GM23338 (cell line): Measurements from ENCODE around the gene CBFA2T2. TPM values are rescaled to one million over a fixed set of nuclear protein-coding genes. Genes with fewer than 3 reads are reported as not detected.

ENCODE experiments used
- ATAC-seq: fragments of 200-7000 bp; cut with Tn5 transposase; 3 replicates; pipeline ENCODE4 v1.9.1; 2020
- DNase-seq: peaks from one replicate; pipeline ENCODE4 v3.0.0-alpha.2; 2015; ENCODE audit warnings: low spot score
- H2AFZ ChIP-seq: fragments of 200-600 bp; sonication (generic); 2 replicates; pipeline ENCODE4 v1.8.0; 2016; ENCODE audit warnings: antibody characterized with exemption, mild to moderate bottlenecking, moderate library complexity
- H3F3A ChIP-seq: fragments of 200-600 bp; sonication (generic); replicated peaks from 2 replicates; pipeline ENCODE4 v1.8.0; 2017; ENCODE audit warnings: antibody characterized with exemption, mixed run types, low read depth
- H3K27ac ChIP-seq: fragments of 200-600 bp; sonication (generic); 2 replicates; pipeline ENCODE4 v1.6.1; 2016; ENCODE audit warnings: low read depth
- H3K27me3 ChIP-seq: fragments of 200-600 bp; sonication (generic); 2 replicates; pipeline ENCODE4 v1.8.0; 2016; ENCODE audit warnings: mild to moderate bottlenecking, mixed run types, moderate library complexity; ENCODE audit not compliant: insufficient read depth
- H3K36me3 ChIP-seq: fragments of 200-600 bp; sonication (generic); 2 replicates; pipeline ENCODE4 v1.8.0; 2016; ENCODE audit warnings: mild to moderate bottlenecking; ENCODE audit not compliant: insufficient read depth
- H3K4me1 ChIP-seq: fragments of 200-600 bp; sonication (generic); 2 replicates; pipeline ENCODE4 v1.8.0; 2016; ENCODE audit warnings: mild to moderate bottlenecking, moderate library complexity; ENCODE audit not compliant: insufficient read depth
- H3K4me2 ChIP-seq: fragments of 200-600 bp; sonication (generic); 2 replicates; pipeline ENCODE4 v1.7.1; 2017; ENCODE audit warnings: mixed run types
- H3K4me3 ChIP-seq: fragments of 200-600 bp; sonication (generic); 2 replicates; pipeline ENCODE4 v1.6.1; 2016; ENCODE audit warnings: mixed run types
- H3K79me2 ChIP-seq: fragments of 200-600 bp; sonication (generic); replicated peaks from 2 replicates; pipeline ENCODE4 v1.8.0; 2017; ENCODE audit warnings: mild to moderate bottlenecking; ENCODE audit not compliant: insufficient read depth
- H3K9me2 ChIP-seq: fragments of 200-600 bp; sonication (generic); 2 replicates; pipeline ENCODE4 v1.8.0; 2017; ENCODE audit not compliant: insufficient read depth
- H4K20me1 ChIP-seq: fragments of 200-600 bp; sonication (generic); replicated peaks from 2 replicates; pipeline ENCODE4 v1.8.0; 2017; ENCODE audit warnings: mild to moderate bottlenecking; ENCODE audit not compliant: insufficient read depth
- H3K27ac Mint-ChIP-seq: 2 replicates; pipeline ENCODE4 v1.8.0; 2020; ENCODE audit warnings: inconsistent platforms, mild to moderate bottlenecking, moderate library complexity, mixed read lengths
- H3K27me3 Mint-ChIP-seq: 3 replicates; pipeline ENCODE4 v1.8.0; 2022; ENCODE audit warnings: low read depth, mild to moderate bottlenecking, moderate library complexity, mixed read lengths, inconsistent platforms; ENCODE audit not compliant: insufficient read depth, poor library complexity
- H3K36me3 Mint-ChIP-seq: 3 replicates; pipeline ENCODE4 v1.8.0; 2021; ENCODE audit warnings: low read depth, mild to moderate bottlenecking, inconsistent platforms, moderate library complexity, mixed read lengths
- H3K4me1 Mint-ChIP-seq: 3 replicates; pipeline ENCODE4 v1.8.0; 2020; ENCODE audit warnings: mild to moderate bottlenecking, inconsistent platforms, mixed read lengths
- H3K4me3 Mint-ChIP-seq: 3 replicates; pipeline ENCODE4 v1.8.0; 2021; ENCODE audit warnings: moderate library complexity, mild to moderate bottlenecking, inconsistent platforms, mixed read lengths
- H3K9me3 Mint-ChIP-seq: 3 replicates; pipeline ENCODE4 v1.8.0; 2020; ENCODE audit warnings: moderate library complexity, mild to moderate bottlenecking, inconsistent platforms, mixed read lengths
- CREB1 ChIP-seq: fragments of 250-450 bp; sonication (Bioruptor Pico); IDR thresholded peaks from 2 replicates; pipeline ENCODE4 v1.5.0; 2020; ENCODE audit warnings: low read depth, mild to moderate bottlenecking, moderate library complexity
- EZH2phosphoT487 ChIP-seq: fragments of 200-600 bp; sonication (generic); IDR thresholded peaks from one replicate; pipeline ENCODE4 v1.8.1; 2018; ENCODE audit warnings: antibody characterized with exemption; ENCODE audit not compliant: unreplicated experiment
- JUNB ChIP-seq: IDR thresholded peaks from one replicate; pipeline ENCODE4 v1.6.1; 2016; ENCODE audit warnings: antibody characterized with exemption; ENCODE audit not compliant: unreplicated experiment
- NANOG ChIP-seq: IDR thresholded peaks from 2 replicates; pipeline ENCODE4 v1.6.1; 2016; ENCODE audit warnings: antibody characterized with exemption, borderline replicate concordance
- POLR2AphosphoS5 ChIP-seq: IDR thresholded peaks from 2 replicates; pipeline ENCODE4 v1.6.1; 2016; ENCODE audit warnings: antibody characterized with exemption, low read depth
- STAT1 ChIP-seq: IDR thresholded peaks from one replicate; pipeline ENCODE4 v1.6.1; 2016; ENCODE audit warnings: antibody characterized with exemption; ENCODE audit not compliant: unreplicated experiment
- ZNF114 ChIP-seq: fragments of 250-450 bp; sonication (Bioruptor Pico); IDR thresholded peaks from 2 replicates; pipeline ENCODE4 v1.5.0; 2020; ENCODE audit warnings: mild to moderate bottlenecking, moderate library complexity
- ZNF331 ChIP-seq: fragments of 250-450 bp; sonication (Bioruptor Pico); IDR thresholded peaks from 2 replicates; pipeline ENCODE4 v1.5.0; 2020; ENCODE audit warnings: low read depth, mild to moderate bottlenecking, moderate library complexity
- polyA plus RNA-seq: library from polyadenylated mRNA; unstranded; fragments of >200 nt; fragmentation: Nextera tagmentation; extraction: Ambion mirVana; gene quantifications from 2 replicates; pipeline ENCODE4 v1.2.1, GENCODE V29; 2016
- total RNA-seq: library from RNA; depleted of rRNA; stranded (reverse); fragments of >200 nt; shearing (Covaris generic); gene quantifications from 2 replicates; pipeline ENCODE4 v1.2.3, GENCODE V29; 2014
- TF ChIP-seq, protein P1 (sequence below): fragments of 250-450 bp; sonication (Bioruptor Pico); IDR thresholded peaks from 2 replicates; pipeline ENCODE4 v1.5.0; 2020; ENCODE audit warnings: mild to moderate bottlenecking, moderate library complexity
- TF ChIP-seq, protein P2 (sequence below): IDR thresholded peaks from 2 replicates; pipeline ENCODE4 v1.6.1; 2016; ENCODE audit warnings: antibody characterized with exemption
- TF ChIP-seq, protein P3 (sequence below): IDR thresholded peaks from one replicate; pipeline ENCODE4 v1.6.1; 2018; ENCODE audit warnings: antibody characterized with exemption; ENCODE audit not compliant: unreplicated experiment

CBFA2T2 gene
- total and polyA plus RNA-seq, 2 experiments from 2014 or later, result 12.7 to 15.8 TPM

DNA sequence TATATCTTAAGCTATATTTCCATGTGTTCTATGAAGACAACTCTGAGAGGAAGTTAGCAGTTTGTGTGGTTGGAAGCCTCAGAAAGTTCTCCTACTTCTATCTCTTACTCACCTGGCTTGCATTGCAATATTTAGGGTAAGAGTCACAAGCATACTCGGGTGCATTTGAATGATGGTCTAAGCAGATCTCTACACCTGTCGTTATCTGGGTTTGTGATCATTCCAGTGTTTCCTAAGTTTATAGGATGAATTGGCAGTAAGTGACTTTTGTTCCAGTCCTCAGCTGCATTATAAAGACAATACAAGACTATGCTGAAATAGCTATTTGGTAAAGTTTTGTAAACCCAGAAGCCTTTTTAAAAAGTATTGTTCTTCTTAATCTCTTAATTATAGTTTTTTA lies 36.9 kb downstream of the CBFA2T2 start:
- H3K27ac ChIP-seq, result no peak overlapping the region
- no peak for ATAC-seq
- Mint-ChIP-seq H3K4me1 (no peaks in the 10 kb centered on the region), H3K4me3 (no peak overlapping the region), H3K36me3 (no peaks in the 10 kb centered on the region), H3K9me3 (no peaks in the 10 kb centered on the region), H3K27ac (no peak overlapping the region), H3K27me3 (no peaks in the 10 kb centered on the region)
- TF ChIP-seq, protein P1, sequence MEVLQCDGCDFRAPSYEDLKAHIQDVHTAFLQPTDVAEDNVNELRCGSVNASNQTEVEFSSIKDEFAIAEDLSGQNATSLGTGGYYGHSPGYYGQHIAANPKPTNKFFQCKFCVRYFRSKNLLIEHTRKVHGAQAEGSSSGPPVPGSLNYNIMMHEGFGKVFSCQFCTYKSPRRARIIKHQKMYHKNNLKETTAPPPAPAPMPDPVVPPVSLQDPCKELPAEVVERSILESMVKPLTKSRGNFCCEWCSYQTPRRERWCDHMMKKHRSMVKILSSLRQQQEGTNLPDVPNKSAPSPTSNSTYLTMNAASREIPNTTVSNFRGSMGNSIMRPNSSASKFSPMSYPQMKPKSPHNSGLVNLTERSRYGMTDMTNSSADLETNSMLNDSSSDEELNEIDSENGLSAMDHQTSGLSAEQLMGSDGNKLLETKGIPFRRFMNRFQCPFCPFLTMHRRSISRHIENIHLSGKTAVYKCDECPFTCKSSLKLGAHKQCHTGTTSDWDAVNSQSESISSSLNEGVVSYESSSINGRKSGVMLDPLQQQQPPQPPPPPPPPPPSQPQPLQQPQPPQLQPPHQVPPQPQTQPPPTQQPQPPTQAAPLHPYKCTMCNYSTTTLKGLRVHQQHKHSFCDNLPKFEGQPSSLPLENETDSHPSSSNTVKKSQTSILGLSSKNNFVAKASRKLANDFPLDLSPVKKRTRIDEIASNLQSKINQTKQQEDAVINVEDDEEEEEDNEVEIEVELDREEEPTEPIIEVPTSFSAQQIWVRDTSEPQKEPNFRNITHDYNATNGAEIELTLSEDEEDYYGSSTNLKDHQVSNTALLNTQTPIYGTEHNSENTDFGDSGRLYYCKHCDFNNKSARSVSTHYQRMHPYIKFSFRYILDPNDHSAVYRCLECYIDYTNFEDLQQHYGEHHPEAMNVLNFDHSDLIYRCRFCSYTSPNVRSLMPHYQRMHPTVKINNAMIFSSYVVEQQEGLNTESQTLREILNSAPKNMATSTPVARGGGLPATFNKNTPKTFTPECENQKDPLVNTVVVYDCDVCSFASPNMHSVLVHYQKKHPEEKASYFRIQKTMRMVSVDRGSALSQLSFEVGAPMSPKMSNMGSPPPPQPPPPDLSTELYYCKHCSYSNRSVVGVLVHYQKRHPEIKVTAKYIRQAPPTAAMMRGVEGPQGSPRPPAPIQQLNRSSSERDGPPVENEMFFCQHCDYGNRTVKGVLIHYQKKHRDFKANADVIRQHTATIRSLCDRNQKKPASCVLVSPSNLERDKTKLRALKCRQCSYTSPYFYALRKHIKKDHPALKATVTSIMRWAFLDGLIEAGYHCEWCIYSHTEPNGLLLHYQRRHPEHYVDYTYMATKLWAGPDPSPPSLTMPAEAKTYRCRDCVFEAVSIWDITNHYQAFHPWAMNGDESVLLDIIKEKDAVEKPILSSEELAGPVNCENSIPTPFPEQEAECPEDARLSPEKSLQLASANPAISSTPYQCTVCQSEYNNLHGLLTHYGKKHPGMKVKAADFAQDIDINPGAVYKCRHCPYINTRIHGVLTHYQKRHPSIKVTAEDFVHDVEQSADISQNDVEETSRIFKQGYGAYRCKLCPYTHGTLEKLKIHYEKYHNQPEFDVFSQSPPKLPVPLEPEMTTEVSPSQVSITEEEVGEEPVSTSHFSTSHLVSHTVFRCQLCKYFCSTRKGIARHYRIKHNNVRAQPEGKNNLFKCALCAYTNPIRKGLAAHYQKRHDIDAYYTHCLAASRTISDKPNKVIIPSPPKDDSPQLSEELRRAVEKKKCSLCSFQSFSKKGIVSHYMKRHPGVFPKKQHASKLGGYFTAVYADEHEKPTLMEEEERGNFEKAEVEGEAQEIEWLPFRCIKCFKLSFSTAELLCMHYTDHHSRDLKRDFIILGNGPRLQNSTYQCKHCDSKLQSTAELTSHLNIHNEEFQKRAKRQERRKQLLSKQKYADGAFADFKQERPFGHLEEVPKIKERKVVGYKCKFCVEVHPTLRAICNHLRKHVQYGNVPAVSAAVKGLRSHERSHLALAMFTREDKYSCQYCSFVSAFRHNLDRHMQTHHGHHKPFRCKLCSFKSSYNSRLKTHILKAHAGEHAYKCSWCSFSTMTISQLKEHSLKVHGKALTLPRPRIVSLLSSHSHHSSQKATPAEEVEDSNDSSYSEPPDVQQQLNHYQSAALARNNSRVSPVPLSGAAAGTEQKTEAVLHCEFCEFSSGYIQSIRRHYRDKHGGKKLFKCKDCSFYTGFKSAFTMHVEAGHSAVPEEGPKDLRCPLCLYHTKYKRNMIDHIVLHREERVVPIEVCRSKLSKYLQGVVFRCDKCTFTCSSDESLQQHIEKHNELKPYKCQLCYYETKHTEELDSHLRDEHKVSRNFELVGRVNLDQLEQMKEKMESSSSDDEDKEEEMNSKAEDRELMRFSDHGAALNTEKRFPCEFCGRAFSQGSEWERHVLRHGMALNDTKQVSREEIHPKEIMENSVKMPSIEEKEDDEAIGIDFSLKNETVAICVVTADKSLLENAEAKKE (CRISPR knock-in tag), result no peak
- TF ChIP-seq, protein P2, sequence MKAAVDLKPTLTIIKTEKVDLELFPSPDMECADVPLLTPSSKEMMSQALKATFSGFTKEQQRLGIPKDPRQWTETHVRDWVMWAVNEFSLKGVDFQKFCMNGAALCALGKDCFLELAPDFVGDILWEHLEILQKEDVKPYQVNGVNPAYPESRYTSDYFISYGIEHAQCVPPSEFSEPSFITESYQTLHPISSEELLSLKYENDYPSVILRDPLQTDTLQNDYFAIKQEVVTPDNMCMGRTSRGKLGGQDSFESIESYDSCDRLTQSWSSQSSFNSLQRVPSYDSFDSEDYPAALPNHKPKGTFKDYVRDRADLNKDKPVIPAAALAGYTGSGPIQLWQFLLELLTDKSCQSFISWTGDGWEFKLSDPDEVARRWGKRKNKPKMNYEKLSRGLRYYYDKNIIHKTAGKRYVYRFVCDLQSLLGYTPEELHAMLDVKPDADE, result no peak
- TF ChIP-seq, protein P3, sequence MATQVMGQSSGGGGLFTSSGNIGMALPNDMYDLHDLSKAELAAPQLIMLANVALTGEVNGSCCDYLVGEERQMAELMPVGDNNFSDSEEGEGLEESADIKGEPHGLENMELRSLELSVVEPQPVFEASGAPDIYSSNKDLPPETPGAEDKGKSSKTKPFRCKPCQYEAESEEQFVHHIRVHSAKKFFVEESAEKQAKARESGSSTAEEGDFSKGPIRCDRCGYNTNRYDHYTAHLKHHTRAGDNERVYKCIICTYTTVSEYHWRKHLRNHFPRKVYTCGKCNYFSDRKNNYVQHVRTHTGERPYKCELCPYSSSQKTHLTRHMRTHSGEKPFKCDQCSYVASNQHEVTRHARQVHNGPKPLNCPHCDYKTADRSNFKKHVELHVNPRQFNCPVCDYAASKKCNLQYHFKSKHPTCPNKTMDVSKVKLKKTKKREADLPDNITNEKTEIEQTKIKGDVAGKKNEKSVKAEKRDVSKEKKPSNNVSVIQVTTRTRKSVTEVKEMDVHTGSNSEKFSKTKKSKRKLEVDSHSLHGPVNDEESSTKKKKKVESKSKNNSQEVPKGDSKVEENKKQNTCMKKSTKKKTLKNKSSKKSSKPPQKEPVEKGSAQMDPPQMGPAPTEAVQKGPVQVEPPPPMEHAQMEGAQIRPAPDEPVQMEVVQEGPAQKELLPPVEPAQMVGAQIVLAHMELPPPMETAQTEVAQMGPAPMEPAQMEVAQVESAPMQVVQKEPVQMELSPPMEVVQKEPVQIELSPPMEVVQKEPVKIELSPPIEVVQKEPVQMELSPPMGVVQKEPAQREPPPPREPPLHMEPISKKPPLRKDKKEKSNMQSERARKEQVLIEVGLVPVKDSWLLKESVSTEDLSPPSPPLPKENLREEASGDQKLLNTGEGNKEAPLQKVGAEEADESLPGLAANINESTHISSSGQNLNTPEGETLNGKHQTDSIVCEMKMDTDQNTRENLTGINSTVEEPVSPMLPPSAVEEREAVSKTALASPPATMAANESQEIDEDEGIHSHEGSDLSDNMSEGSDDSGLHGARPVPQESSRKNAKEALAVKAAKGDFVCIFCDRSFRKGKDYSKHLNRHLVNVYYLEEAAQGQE, result no peak
- TF ChIP-seq EZH2phosphoT487 (no peak), NANOG (no peak), CREB1 (CRISPR knock-in tag) (no peak), JUNB (no peak), STAT1 (no peak), ZNF114 (CRISPR knock-in tag) (no peak), ZNF331 (no peak), POLR2AphosphoS5 (no peak)
- H3K27me3 ChIP-seq, result no peaks in the 10 kb centered on the region
- H4K20me1 ChIP-seq, result peaks cover 16% of the 10 kb centered on the region; the same call in 1 of the 2 replicates
- no peak overlapping the region for H3K4me3 ChIP-seq
- H3K79me2 ChIP-seq, result peaks cover 13% of the 10 kb centered on the region
- no peak overlapping the region for H3K4me2 ChIP-seq
- H3K4me1 ChIP-seq, result 0 out of 2 replicates have a peak, but pooled peaks cover 3% of the 10 kb centered on the region
- H2AFZ ChIP-seq, result no peak overlapping the region
- H3F3A ChIP-seq, result no peaks in the 10 kb centered on the region
- no peaks in the 10 kb centered on the region for H3K9me2 ChIP-seq
- H3K36me3 ChIP-seq, result no peaks in the 10 kb centered on the region
- DNase-seq, result no peak
